Adrenal gland (tissue), 19 donors: ENCODE measurements around the gene LY6G6C. TPM values are rescaled to one million over a fixed set of nuclear protein-coding genes. Genes with fewer than 3 reads are reported as not detected.

Experiments used
- DNase-seq, 7 donors: peaks; one replicate each; pipeline ENCODE4 v3.0.0-alpha.2; 2019 to 2020
- H3K27ac ChIP-seq, 5 donors: fragments of 200-600 bp; sonication (generic) in 4 of 5; 1 replicate in 3 of 5; 2 replicates in 2 of 5; pipeline versions ENCODE4 v1.5.1 to v1.8.0; 2016 to 2020; ENCODE audit warnings: mild to moderate bottlenecking in 1 of 5
- H3K27me3 ChIP-seq: fragments of 200-600 bp; 2 replicates; pipeline ENCODE4 v1.8.0; 2021
- H3K36me3 ChIP-seq, 2 donors: fragments of 200-600 bp; replicated peaks in 1 of 2; 1 replicate in 1 of 2; 2 replicates in 1 of 2; pipeline versions ENCODE4 v1.5.1 to v1.8.0; 2018 to 2022
- H3K4me1 ChIP-seq, 2 donors: fragments of 200-600 bp; replicated peaks in 1 of 2; 1 replicate in 1 of 2; 2 replicates in 1 of 2; pipeline versions ENCODE4 v1.5.1 to v1.8.0; 2018 to 2021
- H3K4me3 ChIP-seq, 4 donors: fragments of 200-600 bp; sonication (generic) in 3 of 4; one replicate each; pipeline ENCODE4 v1.5.1; 2016 to 2018
- H3K9me3 ChIP-seq, 3 donors: fragments of 200-600 bp; sonication (generic) in 1 of 3; replicated peaks in 1 of 3; 1 replicate in 2 of 3; 2 replicates in 1 of 3; pipeline versions ENCODE4 v1.5.1 to v1.8.0; 2016 to 2021
- POLR2A ChIP-seq, 2 donors: fragments of 450-650 bp; IDR thresholded peaks; one replicate each; pipeline ENCODE4 v1.6.1; 2017; ENCODE audit warnings: antibody characterized with exemption in 2 of 2, mild to moderate bottlenecking in 2 of 2, moderate library complexity in 1 of 2
- WGBS, 4 donors: extraction: QIAGEN DNeasy Blood & Tissue Kit in 2 of 4; methylation state at CpG; one replicate each; pipeline versions ENCODE4 v1.1.5 to v1.1.7; 2013 to 2017; 5-methylcytosine and 5-hydroxymethylcytosine counted together
- intact Hi-C, 2 donors: fragments of 100-400 bp; cut with DNase I; formaldehyde crosslinking; loops; one replicate each; pipeline versions ENCODE4 v1.14.1 to v1.15.0; 2022 to 2023
- long read RNA-seq, 10 donors: library from polyadenylated mRNA in 3 of 10; unstranded in 2 of 10; stranded (forward) in 1 of 10; transcript quantifications; one replicate each; pipeline ENCODE4 v2.0.0 and lab custom pipeline, GENCODE V29; 2021 to 2026
- polyA plus RNA-seq, 3 donors: library from polyadenylated mRNA; stranded (reverse); fragments of 200-250 nt in 2 of 3; fragments of 350-450 nt in 1 of 3; fragmentation: Illumina TruSeq in 1 of 3; extraction: RNeasy Lipid Tissue Mini Kit (QIAGEN cat#74804) in 1 of 3; gene quantifications; one replicate each; pipeline ENCODE4 v1.2.3, GENCODE V29; 2013 to 2014
- total RNA-seq, 9 donors: library from RNA; depleted of rRNA in 4 of 9; stranded (reverse); fragments of >200 nt in 4 of 9; fragments of 120-200 nt in 1 of 9; fragmentation: NEBNext Ultra II Directional in 1 of 9; extraction: Animal tissue kit (Norgen Biotek cat#: 25700) in 1 of 9; gene quantifications; one replicate each; pipeline versions ENCODE4 v1.1.0 to v1.2.4, GENCODE V29; 2013 to 2023
- TF ChIP-seq, protein P1 (sequence below), 6 experiments: fragments of 450-650 bp in 4 of 6; fragments of 200-600 bp in 2 of 6; sonication (generic) in 1 of 6; IDR thresholded peaks; 1 replicate in 5 of 6; 2 replicates in 1 of 6; pipeline versions ENCODE4 v1.5.1 to v1.8.0; 2016 to 2021; ENCODE audit warnings: antibody characterized with exemption in 6 of 6, mild to moderate bottlenecking in 2 of 6, moderate library complexity in 1 of 6
- donor health status: healthy with polysubstance abuse.
- donor health status: Bipolar disorder and iron deficiency.
- donor health status: DM: yes; HTN: yes; CAD: no.
- donor health status: DM: no; HTN: no; CAD: no.
- donor health status: DM: no; HTN: no; CAD: no.
- donor health status: DM: yes; HTN: yes; CAD: no.

Gene LY6G6C, protein sequence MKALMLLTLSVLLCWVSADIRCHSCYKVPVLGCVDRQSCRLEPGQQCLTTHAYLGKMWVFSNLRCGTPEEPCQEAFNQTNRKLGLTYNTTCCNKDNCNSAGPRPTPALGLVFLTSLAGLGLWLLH
- total RNA-seq, result not detected
- polyA plus RNA-seq, result not detected
- long read RNA-seq, donor 1, result 0 reads
- long read RNA-seq, donor 2, result 0 reads
- long read RNA-seq, donor 3, result 0 reads
- long read RNA-seq, donor 4, result 0 reads
- long read RNA-seq, donor 5, result 0 reads
- long read RNA-seq, donor 6, result 0 reads
- long read RNA-seq, donor 7, result 0 reads
- long read RNA-seq, donor 8, result 0 reads
- long read RNA-seq, donor 9, result 0 reads
- long read RNA-seq, donor 10, result 0 reads

- Histone ChIP-seq H3K36me3 (no peaks in the 10 kb centered on the region), H3K4me3 (no peak within 1 kb of the TSS), H3K9me3 (no peaks in the 10 kb centered on the region), H3K27me3 (no peaks in the 10 kb centered on the region), H3K4me1 (peaks cover 0 to 1% of the 10 kb centered on the region in 2 donors), H3K27ac (no peak within 1 kb of the TSS)
- 80 to 87% (median 83%) methylated on average over 4 of the region's 4 CpGs for WGBS, 4 donors
- TF ChIP-seq, protein P1, sequence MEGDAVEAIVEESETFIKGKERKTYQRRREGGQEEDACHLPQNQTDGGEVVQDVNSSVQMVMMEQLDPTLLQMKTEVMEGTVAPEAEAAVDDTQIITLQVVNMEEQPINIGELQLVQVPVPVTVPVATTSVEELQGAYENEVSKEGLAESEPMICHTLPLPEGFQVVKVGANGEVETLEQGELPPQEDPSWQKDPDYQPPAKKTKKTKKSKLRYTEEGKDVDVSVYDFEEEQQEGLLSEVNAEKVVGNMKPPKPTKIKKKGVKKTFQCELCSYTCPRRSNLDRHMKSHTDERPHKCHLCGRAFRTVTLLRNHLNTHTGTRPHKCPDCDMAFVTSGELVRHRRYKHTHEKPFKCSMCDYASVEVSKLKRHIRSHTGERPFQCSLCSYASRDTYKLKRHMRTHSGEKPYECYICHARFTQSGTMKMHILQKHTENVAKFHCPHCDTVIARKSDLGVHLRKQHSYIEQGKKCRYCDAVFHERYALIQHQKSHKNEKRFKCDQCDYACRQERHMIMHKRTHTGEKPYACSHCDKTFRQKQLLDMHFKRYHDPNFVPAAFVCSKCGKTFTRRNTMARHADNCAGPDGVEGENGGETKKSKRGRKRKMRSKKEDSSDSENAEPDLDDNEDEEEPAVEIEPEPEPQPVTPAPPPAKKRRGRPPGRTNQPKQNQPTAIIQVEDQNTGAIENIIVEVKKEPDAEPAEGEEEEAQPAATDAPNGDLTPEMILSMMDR (IDR thresholded peaks at IDR 0.05), result no peak
- TF ChIP-seq POLR2A (IDR thresholded peaks at IDR 0.05), result no peak
- DNase-seq, result no peak
- intact Hi-C loops, result no loop called here
Measured at GRCh38 chr6:31721351-31722020, at the start of gene LY6G6C. LY6G6C (minus strand) TSS chr6:31721746; CDS start chr6:31721679, 67 bp downstream.

GRCh38 chr6:31770860-31771259 lies 49.3 kb upstream of the LY6G6C start:
- no peak overlapping the region for H3K27ac ChIP-seq
- H3K9me3 ChIP-seq, result no peaks in the 10 kb centered on the region
- no peaks in the 10 kb centered on the region for H3K4me1 ChIP-seq
- 77 to 94% (median 86%) methylated on average over 2 of the region's 2 CpGs for WGBS, 4 donors
- no peaks in the 10 kb centered on the region for H3K27me3 ChIP-seq
- DNase-seq, result no peak
- no peak overlapping the region for H3K4me3 ChIP-seq
- intact Hi-C loops, result no loop called here
- no peaks in the 10 kb centered on the region for H3K36me3 ChIP-seq
- no peak for TF ChIP-seq POLR2A (IDR thresholded peaks at IDR 0.05)
- TF ChIP-seq, protein P1 (IDR thresholded peaks at IDR 0.05), result no peak

GRCh38 chr6:31769684-31770371 lies 48.3 kb upstream of the LY6G6C start:
- WGBS, 4 donors, result 53 to 58% (median 55%) methylated on average over 12 of the region's 12 CpGs
- intact Hi-C loops, result loop anchor here in 1 of 2 donors (5.0 kb wide), 1 partner anchor 88 kb away; the partner anchor contains the start of gene LY6G5C

More at GRCh38 chr6:31769684-31770371, 48.3 kb upstream of the LY6G6C start:
- Histone ChIP-seq H3K9me3 (no peaks in the 10 kb centered on the region), H3K27ac (no peak overlapping the region), H3K36me3 (no peaks in the 10 kb centered on the region), H3K27me3 (no peaks in the 10 kb centered on the region), H3K4me1 (no peaks in the 10 kb centered on the region), H3K4me3 (no peak overlapping the region)
- TF ChIP-seq, protein P1 (IDR thresholded peaks at IDR 0.05), result peak; percentile 57 to 75 (median 72)
- no peak for TF ChIP-seq POLR2A (IDR thresholded peaks at IDR 0.05)
- peak; percentile 67 to 90 (median 75) for DNase-seq
